CD4-positive, alpha-beta T cell treated with Interleukin-15 for 1 hour (primary cell): ENCODE measurements around the gene SLC23A2.
"Not testable (repeated sequence)": the region's sequence is repeated elsewhere in the genome, so short reads cannot be mapped to it uniquely, and the experiment has no call there.

ENCODE experiments used
- DNase-seq: peaks from one replicate; pipeline ENCODE4 v3.0.0-alpha.2; 2020

The SLC23A2 gene

GRCh38 chr20:4871486-4871885 is 129.8 kb downstream of the SLC23A2 start:
- DNase-seq: no peak

- no peak for DNase-seq
Measured at GRCh38 chr20:4870906-4871305, 130.4 kb downstream of the SLC23A2 start.

- DNase-seq: no peak
Measured at GRCh38 chr20:4869290-4870193, 131.8 kb downstream of the SLC23A2 start.

GRCh38 chr20:4867051-4867450 is 134.3 kb downstream of the SLC23A2 start:
- no peak for DNase-seq

DNA sequence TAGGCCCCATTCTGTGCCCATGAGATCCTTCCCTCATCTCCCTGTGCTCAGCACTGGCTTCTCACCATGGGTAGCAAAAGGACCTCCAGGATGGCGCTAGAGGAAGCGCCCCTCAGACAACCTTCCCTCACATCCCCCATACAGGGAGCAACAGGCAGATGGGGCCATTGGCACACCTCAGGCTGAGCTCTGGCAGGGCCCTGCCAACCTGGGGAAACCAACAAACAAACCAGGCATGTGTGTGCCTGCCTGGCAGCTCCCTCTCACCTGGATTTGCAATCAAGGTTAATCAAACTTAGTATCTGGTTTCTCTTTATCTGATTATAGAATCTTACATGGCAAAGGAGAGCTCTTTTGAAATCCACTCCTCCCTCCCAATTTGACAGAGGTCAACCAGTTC is 134.9 kb downstream of the SLC23A2 start:
- DNase-seq: no peak

DNA sequence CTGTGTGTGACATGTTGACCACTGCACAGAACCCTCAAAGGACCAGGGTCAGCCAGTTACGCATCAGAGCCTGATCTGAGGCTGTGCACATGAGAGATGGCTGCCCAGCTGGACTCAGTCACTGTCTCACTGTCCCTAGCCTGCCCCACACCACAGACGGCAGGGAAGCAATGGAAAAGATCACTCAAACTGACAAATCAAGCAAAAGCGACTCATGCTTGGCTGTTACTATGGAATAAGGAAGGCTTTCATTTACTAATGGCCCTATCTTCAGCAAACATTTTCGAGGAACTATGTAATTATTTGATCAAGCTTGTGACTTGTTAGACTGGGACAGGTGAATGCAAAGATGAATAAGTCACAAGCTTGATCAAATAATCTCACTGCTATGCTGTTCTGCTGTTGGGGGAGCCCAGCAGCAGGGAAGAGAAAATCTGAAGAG is 137.0 kb downstream of the SLC23A2 start:
- DNase-seq: no peak

DNA sequence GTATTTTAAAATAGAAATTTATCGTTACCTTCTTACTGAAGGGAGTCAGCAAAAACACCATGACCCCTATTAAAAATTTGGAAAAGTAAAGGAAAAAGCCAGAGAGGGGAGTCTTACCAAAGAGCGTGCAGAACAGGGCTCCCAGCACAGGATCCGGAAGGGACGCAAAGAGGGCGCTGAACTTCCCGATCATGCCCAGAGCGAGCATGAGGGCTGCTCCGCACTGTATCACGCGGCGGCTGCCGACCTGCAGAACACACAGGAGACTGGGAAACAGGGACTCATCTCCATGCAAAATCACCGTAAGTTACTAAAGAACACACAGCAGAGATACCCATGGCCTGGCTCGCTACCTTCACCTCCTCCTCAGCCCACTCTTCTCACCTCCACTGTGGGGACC is 138.6 kb downstream of the SLC23A2 start:
- no peak for DNase-seq

DNA sequence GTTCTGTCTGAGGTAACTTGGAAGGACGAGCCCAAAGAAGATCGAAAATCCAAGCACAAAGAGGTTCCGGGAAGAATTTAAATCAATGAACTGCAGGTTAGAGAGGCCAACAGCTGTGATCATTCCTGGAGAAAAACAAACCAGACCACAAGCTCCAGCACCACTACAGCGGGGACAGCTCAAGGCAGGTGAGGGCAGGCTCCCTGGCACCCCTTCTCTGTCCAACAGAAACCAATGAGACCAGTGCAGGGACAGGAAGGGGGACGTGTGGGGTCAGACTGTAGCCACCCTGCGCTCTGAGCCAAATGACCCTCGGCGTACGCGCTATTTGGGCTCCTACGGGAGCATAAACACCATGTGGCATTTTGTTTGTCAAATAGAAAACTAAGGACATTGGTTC is 139.3 kb downstream of the SLC23A2 start:
- no peak for DNase-seq

- no peak for DNase-seq
Measured at GRCh38 chr20:4858000-4858399, 143.3 kb downstream of the SLC23A2 start.

- DNase-seq: no peak
Measured at GRCh38 chr20:4856022-4856755, 145.1 kb downstream of the SLC23A2 start.

- DNase-seq: no peak
Measured at GRCh38 chr20:4855555-4855954, 145.8 kb downstream of the SLC23A2 start.

DNA sequence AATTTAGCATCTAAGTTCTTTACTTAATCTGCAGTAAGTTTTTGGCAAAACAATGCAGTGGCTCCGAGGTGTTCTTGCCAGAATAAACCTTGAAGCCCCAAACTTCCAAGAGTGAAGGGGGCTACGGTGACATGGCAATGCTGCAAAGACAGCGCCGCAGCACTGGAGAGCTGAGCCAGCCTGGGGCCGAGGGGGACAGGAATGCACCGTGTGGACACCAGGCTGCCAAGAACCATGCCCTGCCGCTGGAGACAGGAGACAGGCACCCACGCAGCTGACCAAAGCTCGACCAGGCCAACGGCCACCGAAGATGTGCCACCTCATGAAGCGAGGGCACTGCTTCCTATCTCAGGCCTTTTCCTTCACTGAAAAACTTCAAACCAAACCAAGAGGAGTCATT is 146.2 kb downstream of the SLC23A2 start:
- no peak for DNase-seq

DNA sequence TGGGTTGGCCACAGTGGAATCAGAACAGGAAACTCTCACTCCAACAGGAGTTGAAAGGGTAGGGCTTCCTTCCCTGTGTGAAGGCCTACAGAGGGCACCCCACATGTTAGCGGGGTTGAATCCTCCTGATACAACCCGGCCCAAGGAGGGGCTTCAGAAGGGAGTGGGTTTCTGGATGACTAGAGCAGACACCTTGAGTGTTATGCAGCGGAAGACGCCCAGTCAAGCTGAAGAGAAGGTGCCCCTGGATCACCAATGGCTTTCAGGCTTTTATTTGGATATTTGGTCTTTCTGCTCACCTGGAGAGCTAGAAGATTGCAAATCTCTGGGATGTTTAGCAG is 146.8 kb downstream of the SLC23A2 start:
- no peak for DNase-seq

- DNase-seq: no peak
Measured at GRCh38 chr20:4853757-4854560, 147.4 kb downstream of the SLC23A2 start.

- no peak for DNase-seq
Measured at GRCh38 chr20:4853004-4853403, 148.3 kb downstream of the SLC23A2 start.

DNA sequence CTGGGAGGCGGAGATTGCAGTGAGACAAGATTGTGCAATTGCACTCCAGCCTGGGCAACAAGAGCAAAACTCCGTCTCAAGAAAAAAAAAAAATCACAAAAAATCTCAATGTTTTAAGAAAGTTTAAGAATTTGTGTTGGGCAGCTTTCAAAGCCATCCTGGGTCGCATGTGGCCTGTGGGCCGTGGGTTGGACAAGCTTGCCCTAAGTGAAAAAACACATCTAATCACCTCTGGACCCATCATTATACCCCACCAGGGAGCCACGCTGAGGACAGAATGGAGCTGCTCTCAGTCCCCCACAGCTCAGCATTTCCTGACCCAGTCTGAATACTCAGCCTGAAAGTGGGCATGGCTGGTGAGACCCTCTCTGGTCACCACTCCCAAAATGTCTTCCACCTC is 150.3 kb downstream of the SLC23A2 start:
- no peak for DNase-seq

DNA sequence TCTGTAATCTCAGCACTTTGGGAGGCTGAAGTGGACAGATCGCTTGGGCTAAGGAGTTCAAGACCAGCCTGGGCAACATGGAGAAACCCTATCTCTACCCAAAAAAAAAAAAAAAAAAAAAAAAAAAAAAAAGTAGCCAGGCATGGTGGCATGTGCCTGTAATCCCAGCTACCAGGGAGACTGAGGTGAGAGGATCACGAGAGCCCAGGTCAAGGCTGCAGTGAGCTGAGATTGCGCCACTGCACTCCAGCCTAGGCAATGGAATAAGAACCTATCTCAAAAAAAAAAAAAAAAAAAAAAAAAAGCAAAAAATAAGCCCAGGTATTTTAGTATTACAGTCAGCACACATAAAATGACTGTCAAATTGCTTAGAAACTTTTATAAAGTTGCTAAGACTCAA is 152.5 kb downstream of the SLC23A2 start:
- DNase-seq: not testable (repeated sequence)

DNA sequence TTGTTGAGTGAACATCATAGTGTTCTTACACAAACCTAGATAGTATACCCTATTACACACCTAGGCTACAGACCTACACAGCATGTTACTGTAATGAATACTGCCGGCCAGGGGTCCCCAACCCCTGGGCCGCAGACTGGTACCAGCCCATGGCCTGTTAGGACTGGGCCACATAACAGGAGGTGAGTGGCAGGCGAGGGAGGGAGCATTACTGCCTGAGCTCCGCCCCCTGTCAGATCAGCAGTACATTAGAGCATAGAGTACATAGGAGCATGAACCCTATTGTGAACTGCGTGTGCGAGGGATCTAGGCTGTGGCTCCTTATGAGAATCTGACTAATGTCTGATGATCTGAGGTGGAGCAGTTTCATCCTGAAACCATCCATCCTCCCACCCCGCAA is 153.3 kb downstream of the SLC23A2 start:
- DNase-seq: no peak

DNA sequence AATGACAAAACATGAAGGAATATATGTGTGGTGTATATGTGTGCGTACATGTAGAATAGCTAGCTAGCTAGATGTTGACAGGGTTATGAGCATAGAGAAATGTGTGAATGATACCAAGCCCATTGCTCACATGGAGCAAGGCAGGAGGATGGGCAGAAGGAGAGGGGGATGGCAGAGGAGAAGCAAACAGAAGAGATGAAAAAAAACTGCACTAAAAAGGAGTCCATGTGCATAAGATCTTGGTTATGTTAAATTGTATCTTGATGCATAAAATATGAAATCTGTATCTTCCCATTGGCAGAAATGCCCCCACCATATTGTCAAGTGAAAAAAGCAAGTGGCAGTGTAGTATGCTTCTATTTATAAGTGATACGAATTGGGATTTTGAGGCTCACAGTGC is 154.5 kb downstream of the SLC23A2 start:
- no peak for DNase-seq

DNA sequence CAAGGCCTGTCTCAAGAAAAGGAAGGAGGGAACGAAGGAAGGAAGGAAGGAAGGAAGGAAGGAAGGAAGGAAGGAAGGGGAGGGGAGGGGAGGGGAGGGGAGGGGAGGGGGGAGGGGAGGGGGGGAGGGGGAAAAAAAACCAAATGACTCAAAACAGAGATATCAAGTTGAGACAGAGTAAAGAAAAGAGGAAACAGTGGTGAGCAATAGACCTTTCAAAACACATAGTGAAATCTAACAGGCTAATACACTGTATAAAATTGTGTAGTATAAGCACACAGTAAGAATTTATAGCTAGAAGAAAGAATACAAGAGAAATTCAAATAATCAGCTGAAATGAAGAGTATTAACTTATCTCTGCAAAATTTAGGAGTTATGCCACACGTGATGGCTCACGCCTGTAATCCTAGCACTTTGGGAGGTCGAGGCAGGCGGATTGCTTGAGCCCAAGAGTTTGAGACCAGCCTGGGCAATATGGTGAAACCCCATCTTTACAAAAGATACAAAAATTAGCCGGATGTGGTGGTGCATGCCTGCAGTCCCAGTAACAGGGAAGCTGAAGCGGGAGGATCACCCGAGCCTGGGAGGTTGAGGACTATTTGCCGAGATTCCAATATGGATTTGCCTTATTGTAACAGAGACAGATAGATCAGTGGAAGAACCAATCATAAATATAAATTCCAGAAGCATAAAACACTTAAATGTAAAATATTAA is 156.4 kb downstream of the SLC23A2 start:
- DNase-seq: no peak

- DNase-seq: no peak
Measured at GRCh38 chr20:4844325-4844724, 157.0 kb downstream of the SLC23A2 start.

DNA sequence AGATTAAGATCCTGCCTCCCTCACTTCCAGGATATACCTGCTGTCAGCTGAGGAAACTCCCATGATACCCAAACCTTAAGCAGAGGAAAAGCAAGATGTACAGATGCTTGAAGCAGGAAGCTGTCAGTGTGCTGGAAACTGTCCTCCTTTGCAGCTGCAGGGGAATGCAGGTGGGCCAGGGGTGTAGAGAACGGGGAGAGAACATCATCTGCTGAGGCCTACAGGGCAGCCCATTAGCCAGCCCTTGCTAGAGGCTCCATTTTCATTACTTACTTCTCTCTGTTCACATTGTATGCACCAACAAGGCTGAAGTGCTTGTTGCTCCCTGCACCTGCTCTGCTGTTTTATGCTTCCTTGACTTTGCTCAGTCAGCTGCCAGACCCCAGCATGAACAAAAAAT is 160.5 kb downstream of the SLC23A2 start:
- no peak for DNase-seq

- DNase-seq: no peak
Measured at GRCh38 chr20:4838526-4838925, 162.8 kb downstream of the SLC23A2 start.
